HEK293 (cell line): ENCODE results near the gene DNAL4.

Experiments used
- CTCF ChIP-seq: fragments of 450-650 bp; formaldehyde crosslinking; IDR thresholded peaks from 2 replicates; pipeline ENCODE4 v1.5.1; 2016; ENCODE audit warnings: missing biosample characterization, missing genetic modification characterization
- ZNF449 ChIP-seq: fragments of 450-650 bp; formaldehyde crosslinking; IDR thresholded peaks from 2 replicates; pipeline ENCODE4 v1.5.1; 2017; ENCODE audit warnings: missing biosample characterization, mild to moderate bottlenecking, missing genetic modification characterization, moderate library complexity
- ZNF561 ChIP-seq: fragments of 450-650 bp; IDR thresholded peaks from 2 replicates; pipeline ENCODE4 v1.5.1; 2018; ENCODE audit warnings: missing biosample characterization, missing genetic modification characterization, borderline replicate concordance
- ZNF701 ChIP-seq: fragments of 450-650 bp; formaldehyde crosslinking; IDR thresholded peaks from 2 replicates; pipeline ENCODE4 v1.5.1; 2016; ENCODE audit warnings: missing biosample characterization, missing genetic modification characterization

GRCh38 chr22:38741576-38741975 lies 52.4 kb downstream of the DNAL4 start:
- TF ChIP-seq CTCF (tag by site-specific recombination) (no peak), ZNF561 (tag by site-specific recombination) (no peak), ZNF701 (tag by site-specific recombination) (no peak), ZNF449 (tag by site-specific recombination) (no peak)
